SK-N-MC (cell line): ENCODE measurements around the gene NIPBL.

Source experiments
- EZH2 ChIP-seq: fragments of 200-600 bp; sonication (generic); IDR thresholded peaks from one replicate; pipeline ENCODE4 v1.6.1; 2017; ENCODE audit warnings: antibody characterized with exemption
- POLR2AphosphoS5 ChIP-seq: IDR thresholded peaks from 2 replicates; pipeline ENCODE4 v1.6.1; 2012; ENCODE audit warnings: mild to moderate bottlenecking, low read depth, low read length, borderline replicate concordance

- TF ChIP-seq EZH2: no peak
- TF ChIP-seq POLR2AphosphoS5: no peak
Measured at GRCh38 chr5:37047947-37048346, 171.4 kb downstream of the NIPBL start.
